GM13976 (cell line): ENCODE results near the gene UBALD1.
A peak's percentile ranks its signal among the peaks of the same experiment; 100 is the strongest.

Experiments
- DNase-seq: peaks from one replicate; pipeline ENCODE4 v3.0.0; 2012; ENCODE audit warnings: low spot score
- in situ Hi-C: fragments of 300-500 bp; cut with MboI; formaldehyde crosslinking; loops from one replicate; pipeline ENCODE4 v1.12.0; 2022; ENCODE audit warnings: low sequenced_read_pairs, mixed read lengths, inconsistent platforms; ENCODE audit not compliant: unreplicated experiment
- TF ChIP-seq, protein P1 (sequence below): IDR thresholded peaks from 2 replicates; pipeline ENCODE4 v1.5.1; 2012; ENCODE audit warnings: borderline replicate concordance, mild to moderate bottlenecking; ENCODE audit not compliant: insufficient read depth; ENCODE audit errors: extremely low read depth, missing control alignments, control extremely low read depth

Gene UBALD1

DNA sequence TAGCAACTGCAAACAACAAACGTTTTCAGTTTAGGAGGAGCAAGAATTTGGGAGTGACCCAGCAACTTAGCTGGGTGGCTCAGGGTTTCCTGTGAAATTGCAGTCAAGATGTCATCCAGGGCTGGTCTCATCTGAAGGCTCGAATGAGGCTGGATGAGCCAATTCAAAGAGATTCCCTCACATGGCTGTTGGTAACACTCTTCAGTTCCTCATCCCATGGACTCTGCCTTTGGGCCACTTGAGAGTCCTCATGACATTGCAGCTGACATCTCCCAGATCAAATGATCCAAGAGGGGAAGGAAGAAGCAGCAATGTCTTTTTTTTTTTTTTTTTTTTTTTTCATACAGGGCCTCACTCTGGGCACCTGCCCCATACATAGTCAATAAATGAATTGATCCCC, 26.3 kb downstream of the UBALD1 start:
- no peak for DNase-seq
- TF ChIP-seq, protein P1, sequence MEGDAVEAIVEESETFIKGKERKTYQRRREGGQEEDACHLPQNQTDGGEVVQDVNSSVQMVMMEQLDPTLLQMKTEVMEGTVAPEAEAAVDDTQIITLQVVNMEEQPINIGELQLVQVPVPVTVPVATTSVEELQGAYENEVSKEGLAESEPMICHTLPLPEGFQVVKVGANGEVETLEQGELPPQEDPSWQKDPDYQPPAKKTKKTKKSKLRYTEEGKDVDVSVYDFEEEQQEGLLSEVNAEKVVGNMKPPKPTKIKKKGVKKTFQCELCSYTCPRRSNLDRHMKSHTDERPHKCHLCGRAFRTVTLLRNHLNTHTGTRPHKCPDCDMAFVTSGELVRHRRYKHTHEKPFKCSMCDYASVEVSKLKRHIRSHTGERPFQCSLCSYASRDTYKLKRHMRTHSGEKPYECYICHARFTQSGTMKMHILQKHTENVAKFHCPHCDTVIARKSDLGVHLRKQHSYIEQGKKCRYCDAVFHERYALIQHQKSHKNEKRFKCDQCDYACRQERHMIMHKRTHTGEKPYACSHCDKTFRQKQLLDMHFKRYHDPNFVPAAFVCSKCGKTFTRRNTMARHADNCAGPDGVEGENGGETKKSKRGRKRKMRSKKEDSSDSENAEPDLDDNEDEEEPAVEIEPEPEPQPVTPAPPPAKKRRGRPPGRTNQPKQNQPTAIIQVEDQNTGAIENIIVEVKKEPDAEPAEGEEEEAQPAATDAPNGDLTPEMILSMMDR, result no peak
- in situ Hi-C loops, result no loop called here

DNA sequence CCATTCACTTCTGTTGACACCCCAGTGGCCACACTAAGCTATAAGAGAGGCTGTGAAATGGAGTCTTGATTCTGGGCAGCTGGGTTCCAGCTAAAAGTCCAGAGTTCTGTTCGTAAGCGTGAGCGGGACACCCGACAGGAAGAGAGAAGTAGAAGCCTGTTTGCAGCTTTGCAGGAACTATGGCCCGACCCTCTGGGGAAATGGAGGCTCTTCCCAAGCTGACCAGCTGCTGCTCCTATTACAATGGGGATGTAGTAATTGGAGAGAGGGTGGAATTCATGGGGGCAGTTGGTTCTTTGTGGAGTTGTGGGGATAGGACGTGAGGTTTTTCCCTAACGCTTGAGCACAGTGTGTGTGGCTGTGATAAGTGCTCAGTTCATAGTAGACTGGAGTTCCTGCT, 28.4 kb downstream of the UBALD1 start:
- TF ChIP-seq, protein P1, result no peak
- in situ Hi-C loops, result no loop called here

DNA sequence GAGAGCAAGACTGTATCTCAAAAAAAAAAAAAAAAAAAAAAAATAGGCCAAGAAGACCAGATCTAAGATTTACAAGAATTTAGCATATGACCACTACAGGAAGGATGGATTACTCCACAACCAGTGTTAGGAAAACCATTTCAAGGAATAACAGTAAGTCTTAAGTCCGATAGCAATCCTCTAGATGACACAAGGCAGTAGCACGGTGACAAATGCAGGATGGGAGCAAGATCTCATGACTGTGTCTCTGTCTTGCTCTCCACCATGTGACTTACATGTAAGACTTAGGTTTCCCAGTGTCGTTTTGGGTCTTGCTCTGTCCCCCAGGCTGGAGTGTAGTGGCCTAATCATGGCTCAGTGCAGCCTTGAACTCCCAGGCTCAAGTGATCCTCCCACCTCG, 30.8 kb downstream of the UBALD1 start:
- TF ChIP-seq, protein P1, result no peak
- DNase-seq, result no peak
- in situ Hi-C loops, result no loop called here

More for the DNA sequence above, 28.4 kb downstream of the UBALD1 start:
- DNase-seq, result no peak

DNA sequence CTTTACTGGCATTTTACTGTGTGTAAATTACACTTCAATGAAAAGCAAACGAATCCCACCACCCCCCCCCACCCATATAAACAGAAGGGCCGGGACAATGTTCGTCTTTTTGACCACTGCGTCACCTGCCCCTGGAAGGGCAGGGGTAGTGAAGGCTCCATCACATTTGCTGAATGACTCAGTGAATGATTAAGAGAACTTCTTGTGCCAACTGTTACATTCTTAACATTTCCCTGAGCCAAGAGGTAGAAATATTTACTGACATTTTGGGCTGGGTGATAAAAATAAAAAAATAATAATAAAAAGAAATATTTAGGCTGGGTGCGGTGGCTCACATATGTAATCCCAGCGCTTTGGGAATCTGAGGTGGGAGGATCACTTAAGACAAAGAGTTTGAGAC, 34.4 kb downstream of the UBALD1 start:
- TF ChIP-seq, protein P1, result no peak
- DNase-seq, result no peak
- in situ Hi-C loops, result no loop called here

DNA sequence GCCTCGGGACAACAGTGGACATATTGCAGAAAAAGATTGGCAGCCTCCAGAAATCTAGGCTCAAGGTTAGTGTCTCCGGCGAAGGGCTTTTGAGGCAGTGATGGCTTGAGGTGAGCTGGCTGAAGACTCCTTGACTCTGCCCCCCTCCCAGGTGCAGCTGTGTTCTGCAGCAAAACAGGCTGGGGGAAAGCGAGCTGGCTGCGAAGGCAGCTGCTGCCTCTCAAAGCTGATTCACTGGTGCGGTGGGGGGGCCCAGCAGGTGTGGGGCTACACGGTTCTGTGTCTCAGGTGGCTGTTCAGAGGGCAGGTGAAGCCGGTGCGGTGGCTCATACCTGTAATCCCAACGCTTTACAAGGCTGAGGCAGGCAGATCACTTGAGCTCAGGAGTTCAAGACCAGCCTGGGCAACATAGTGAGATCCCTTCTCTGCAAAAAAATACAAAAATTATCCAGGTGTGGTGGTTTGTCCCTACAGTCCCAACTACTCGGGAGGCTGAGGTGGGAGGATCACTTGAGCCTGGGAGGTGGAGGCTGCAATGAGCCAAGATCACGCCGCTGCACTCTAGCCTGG, 35.6 kb downstream of the UBALD1 start:
- in situ Hi-C loops, result no loop called here
- TF ChIP-seq, protein P1, result no peak
- peak; percentile 20 for DNase-seq

DNA sequence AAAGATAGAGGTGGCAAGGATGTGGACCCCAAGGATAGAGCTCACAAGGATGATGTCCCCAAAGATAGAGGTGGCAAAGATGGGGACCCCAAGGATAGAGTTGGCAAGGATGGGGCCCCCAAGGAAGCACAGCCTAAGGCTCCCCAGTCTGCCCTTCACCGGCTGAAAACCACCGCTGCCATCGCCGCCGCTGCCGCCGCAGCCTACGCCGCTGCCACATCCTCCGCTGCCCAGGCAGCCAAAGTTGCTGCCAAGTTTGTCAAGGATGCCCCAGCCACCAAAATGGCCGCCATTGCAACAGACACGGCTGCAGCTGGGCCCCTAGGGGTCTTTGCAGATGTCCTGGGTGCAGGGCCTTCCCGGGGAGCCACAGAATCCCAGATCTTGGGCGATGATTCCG, 38.7 kb downstream of the UBALD1 start:
- in situ Hi-C loops, result no loop called here
- no peak for DNase-seq
- TF ChIP-seq, protein P1, result no peak
